CD8-positive, alpha-beta memory T cell (primary cell): ENCODE data around the gene OGA. TPM values are rescaled to one million over a fixed set of nuclear protein-coding genes. Genes with fewer than 3 reads are reported as not detected.

Experiments
- CTCF ChIA-PET: fragments of 350-600 bp; sonication (Branson Sonifier 250); formaldehyde crosslinking; loops from one replicate; lab custom pipeline; 2021; ENCODE audit warnings: antibody characterized with exemption; lab: Charles Lee
- POLR2A ChIA-PET: fragments of 350-600 bp; sonication (Branson Sonifier 250); formaldehyde crosslinking; loops from one replicate; lab custom pipeline; 2021; ENCODE audit warnings: antibody characterized with exemption; lab: Charles Lee
- DNase-seq, 5 donors: peaks; one replicate each; pipeline versions ENCODE4 v3.0.0 to v3.0.0-alpha.2; 2020 to 2022; ENCODE audit warnings: mixed read lengths in 1 of 5
- H3K27ac ChIP-seq: one replicate; pipeline ENCODE4 v1.7.0; 2013; ENCODE audit warnings: low read depth, mild to moderate bottlenecking, low read length, moderate library complexity
- H3K27me3 ChIP-seq: 2 replicates; pipeline ENCODE4 v1.7.0; 2013; ENCODE audit warnings: low read length, mild to moderate bottlenecking; ENCODE audit not compliant: insufficient read depth, poor library complexity, severe bottlenecking
- H3K36me3 ChIP-seq: 2 replicates; pipeline ENCODE4 v1.7.0; 2013; ENCODE audit warnings: mild to moderate bottlenecking, low read length, moderate library complexity; ENCODE audit not compliant: insufficient read depth
- H3K4me1 ChIP-seq: 2 replicates; pipeline ENCODE4 v1.7.0; 2013; ENCODE audit warnings: mild to moderate bottlenecking, low read length, moderate library complexity; ENCODE audit not compliant: insufficient read depth
- H3K4me3 ChIP-seq: 2 replicates; pipeline ENCODE4 v1.7.0; 2013; ENCODE audit warnings: mild to moderate bottlenecking, low read length
- H3K9me3 ChIP-seq: 2 replicates; pipeline ENCODE4 v1.7.0; 2013; ENCODE audit warnings: mild to moderate bottlenecking, low read length
- H3K27ac Mint-ChIP-seq, 8 donors: one replicate each; pipeline ENCODE4 v1.8.0; 2020 to 2021; ENCODE audit warnings: mixed read lengths in 8 of 8, mild to moderate bottlenecking in 6 of 8, inconsistent platforms in 3 of 8, moderate library complexity in 3 of 8
- H3K27me3 Mint-ChIP-seq, 2 donors: one replicate each; pipeline ENCODE4 v1.8.0; 2020 to 2021; ENCODE audit warnings: mixed read lengths in 2 of 2, mild to moderate bottlenecking in 1 of 2, moderate library complexity in 1 of 2
- H3K36me3 Mint-ChIP-seq, 3 donors: one replicate each; pipeline ENCODE4 v1.8.0; 2020 to 2021; ENCODE audit warnings: mixed read lengths in 3 of 3, inconsistent platforms in 1 of 3, mild to moderate bottlenecking in 1 of 3
- H3K4me1 Mint-ChIP-seq, 3 donors: one replicate each; pipeline ENCODE4 v1.8.0; 2020 to 2021; ENCODE audit warnings: mixed read lengths in 3 of 3, inconsistent platforms in 1 of 3, mild to moderate bottlenecking in 1 of 3
- H3K4me3 Mint-ChIP-seq, 7 donors: one replicate each; pipeline ENCODE4 v1.8.0; 2020 to 2021; ENCODE audit warnings: mixed read lengths in 7 of 7, mild to moderate bottlenecking in 6 of 7, moderate library complexity in 4 of 7, inconsistent platforms in 2 of 7
- H3K9me3 Mint-ChIP-seq, 5 donors: one replicate each; pipeline ENCODE4 v1.8.0; 2020 to 2022; ENCODE audit warnings: mixed read lengths in 5 of 5, mild to moderate bottlenecking in 3 of 5, moderate library complexity in 2 of 5, inconsistent platforms in 1 of 5
- polyA plus RNA-seq: library from polyadenylated mRNA; unstranded; fragments of 300-500 nt; fragmentation: Illumina TruSeq; gene quantifications from one replicate; pipeline ENCODE4 v1.2.3, GENCODE V29; 2021
- total RNA-seq, 2 experiments: library from RNA; stranded (reverse); gene quantifications; one replicate each; pipeline ENCODE4 v1.2.3, GENCODE V29; 2021

Gene OGA
- 100 to 1,000 TPM in 1 of 2 experiments, 10 to 100 TPM in 1; 95.8 to 109 TPM for total RNA-seq
- polyA plus RNA-seq, result 45.7 TPM

DNA sequence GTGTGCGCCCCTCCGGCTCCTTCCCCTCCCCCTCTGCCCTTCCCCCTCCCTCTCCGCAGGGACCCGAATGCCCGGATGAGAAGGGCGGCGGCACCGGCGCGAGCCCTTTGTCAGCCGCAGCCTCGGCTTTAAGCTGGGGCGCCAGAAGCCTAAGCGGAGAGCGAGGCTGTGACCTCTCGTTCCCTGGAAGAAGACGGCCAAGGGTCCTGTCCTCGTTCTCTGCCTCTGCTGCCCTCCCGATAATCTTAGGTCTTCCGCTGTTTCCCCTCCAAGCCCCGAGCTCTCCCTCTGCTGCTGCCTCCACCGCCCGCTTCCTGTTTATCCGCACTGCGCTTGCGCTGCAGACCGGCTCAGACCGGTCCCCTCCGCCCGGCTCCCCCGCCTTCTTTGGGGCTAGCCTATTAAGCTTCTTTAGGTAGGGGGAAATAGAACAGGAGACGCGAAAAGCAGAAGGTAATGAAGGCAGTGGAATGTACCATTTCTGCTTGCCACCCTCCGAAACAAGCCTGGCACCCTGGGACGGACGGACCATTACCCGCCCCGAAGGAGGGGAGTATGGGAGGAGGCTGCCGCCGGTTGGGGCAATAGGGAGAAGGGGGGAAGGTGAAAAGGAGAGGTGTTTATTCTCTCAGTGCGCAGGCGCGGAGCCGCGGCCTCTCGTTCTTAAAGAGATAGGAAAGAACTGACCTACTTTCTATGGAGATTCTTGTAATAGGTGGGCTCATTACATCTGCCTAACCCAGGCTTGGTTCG, at the start of gene OGA:
Gene OGA (minus strand): TSS at position 326 of the 753 bp plus-strand sequence. CDS start 422 bp downstream, outside the sequence.
- DNase-seq, result peak; percentile 96 to 100 (median 99)
- Histone ChIP-seq H3K9me3 (no peaks in the 10 kb centered on the region), H3K27ac (peak within 1 kb of the TSS; percentile 79), H3K4me3 (peak within 1 kb of the TSS; percentile 79), H3K27me3 (no peaks in the 10 kb centered on the region), H3K36me3 (peaks cover 2% of the 10 kb centered on the region), H3K4me1 (peaks cover 30% of the 10 kb centered on the region)
- H3K4me1 Mint-ChIP-seq, result peaks cover 42 to 49% (median 45%) of the 10 kb centered on the region in 3 donors
- POLR2A ChIA-PET, result interaction anchor here (0.9 to 3.0 kb wide), 10 partner anchors 11 to 334 kb away, joined by 3 to 39 read pairs (median 4); partner anchors contain the start of genes ARMH3, NOLC1, NPM3 and PPRC1
- peak within 1 kb of the TSS; percentile 92 to 100 (median 97) for H3K4me3 Mint-ChIP-seq
- H3K36me3 Mint-ChIP-seq, result peaks cover 0 to 42% (median 10%) of the 10 kb centered on the region in 3 donors
- H3K27ac Mint-ChIP-seq, result peak within 1 kb of the TSS; percentile 90 to 99 (median 97)
- no peaks in the 10 kb centered on the region for H3K9me3 Mint-ChIP-seq
- peaks cover 0 to 4% of the 10 kb centered on the region in 2 donors for H3K27me3 Mint-ChIP-seq
- CTCF ChIA-PET, result interaction anchor here (0.9 to 10.0 kb wide), 13 partner anchors 10 to 254 kb away, joined by 3 to 77 read pairs (median 4); no protein-coding TSS in a partner anchor

DNA sequence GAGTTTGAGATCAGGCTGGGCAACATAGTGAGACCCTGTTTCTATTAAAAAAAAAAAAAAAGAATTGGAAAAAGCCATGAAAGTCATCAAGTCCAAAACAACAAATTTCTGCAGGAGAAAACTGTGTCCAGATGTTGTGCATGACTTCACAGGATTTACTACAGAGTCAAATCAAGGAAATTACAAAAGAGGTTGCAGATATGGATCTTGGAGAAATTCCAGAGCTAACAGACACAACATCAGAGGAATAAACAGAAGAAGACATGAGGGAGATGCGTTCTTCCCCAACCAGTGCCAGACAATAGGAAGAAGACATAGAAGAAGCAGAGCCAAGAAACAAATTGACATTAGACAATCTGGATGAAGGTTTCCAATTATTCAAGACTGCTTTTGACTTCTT, 49.7 kb upstream of the OGA start:
- POLR2A ChIA-PET, result no interaction called here
- DNase-seq, result no peak
- Mint-ChIP-seq H3K27ac (peak overlapping the region in 1 of 8 donors; percentile 52), H3K4me1 (peaks cover 0 to 6% (median 2%) of the 10 kb centered on the region in 3 donors), H3K27me3 (peaks cover 0 to 2% of the 10 kb centered on the region in 2 donors), H3K9me3 (no peaks in the 10 kb centered on the region), H3K4me3 (no peak overlapping the region), H3K36me3 (peaks cover 0 to 24% (median 11%) of the 10 kb centered on the region in 3 donors)
- Histone ChIP-seq H3K4me1 (no peaks in the 10 kb centered on the region), H3K36me3 (no peaks in the 10 kb centered on the region), H3K4me3 (no peak overlapping the region), H3K27ac (no peak overlapping the region), H3K9me3 (no peaks in the 10 kb centered on the region), H3K27me3 (no peaks in the 10 kb centered on the region)
- CTCF ChIA-PET, result no interaction called here

DNA sequence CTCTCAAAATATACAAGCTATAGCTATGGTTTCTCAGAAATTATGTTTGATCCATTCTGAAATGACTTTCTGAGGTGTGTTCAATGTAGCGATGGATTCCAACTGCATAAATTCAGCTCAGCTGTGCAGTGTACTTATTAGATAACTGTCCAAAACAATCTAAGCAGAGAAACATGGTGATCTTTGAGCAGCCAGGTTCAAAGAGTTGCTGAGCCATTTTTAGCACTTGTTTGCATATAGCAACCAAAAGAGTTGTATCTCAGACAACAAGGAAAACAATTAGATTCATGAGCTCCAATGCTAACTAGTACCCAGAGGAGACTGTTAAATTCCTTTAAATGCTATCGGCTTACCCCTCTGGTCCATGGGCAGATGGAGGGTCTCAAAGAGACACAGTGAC, 41.3 kb upstream of the OGA start:
- Mint-ChIP-seq H3K4me1 (peaks cover 10 to 23% (median 20%) of the 10 kb centered on the region in 3 donors), H3K36me3 (peaks cover 18 to 34% (median 31%) of the 10 kb centered on the region in 3 donors), H3K27ac (peak overlapping the region in 1 of 8 donors; percentile 52), H3K9me3 (peaks cover 8 to 13% (median 11%) of the 10 kb centered on the region in 5 donors), H3K4me3 (no peak overlapping the region), H3K27me3 (no peaks in the 10 kb centered on the region)
- Histone ChIP-seq H3K27ac (no peak overlapping the region), H3K9me3 (no peaks in the 10 kb centered on the region), H3K4me1 (no peaks in the 10 kb centered on the region), H3K27me3 (no peaks in the 10 kb centered on the region), H3K4me3 (no peak overlapping the region), H3K36me3 (no peaks in the 10 kb centered on the region)
- ChIA-PET CTCF (interaction anchor here (2.0 to 2.4 kb wide), 2 partner anchors 19 to 31 kb away, joined by 4 to 13 read pairs; no protein-coding TSS in a partner anchor), POLR2A (no interaction called here)
- DNase-seq, result no peak

DNA sequence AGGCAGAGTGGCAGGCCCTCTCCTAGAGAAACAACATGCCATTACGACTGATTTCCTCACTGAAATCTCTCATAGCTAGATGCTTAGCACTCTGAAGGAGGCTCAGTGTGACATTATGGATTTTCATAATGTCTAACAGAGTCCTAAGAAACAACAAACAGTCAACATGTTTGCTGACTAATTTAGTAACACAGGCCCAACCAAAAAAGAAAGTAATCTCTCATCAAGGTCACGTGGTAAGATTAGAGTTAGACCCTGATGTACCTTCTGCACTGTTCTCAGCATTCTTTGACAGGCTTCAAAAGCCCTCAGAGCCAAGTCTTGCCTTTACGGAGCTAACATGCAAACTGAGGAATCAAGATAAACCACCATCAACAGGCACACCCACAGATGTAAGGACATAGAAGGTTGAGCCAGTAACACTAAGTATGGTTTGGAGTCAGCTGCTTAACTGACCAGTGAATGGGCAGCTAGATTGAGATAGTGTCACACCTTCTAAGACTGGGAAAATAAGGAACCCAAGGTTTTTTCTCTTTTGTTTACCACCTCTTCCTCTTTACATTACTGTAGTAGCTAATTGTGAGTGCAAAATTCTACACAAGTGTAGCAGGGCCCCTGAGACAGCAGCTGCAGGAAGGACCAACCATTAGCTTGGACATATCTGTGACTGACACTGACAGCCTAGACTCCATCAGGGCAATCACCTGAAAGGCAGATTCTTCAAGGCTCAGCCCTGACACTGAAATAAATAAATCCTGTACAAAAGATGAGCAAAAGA, 40.7 kb upstream of the OGA start:
- Histone ChIP-seq H3K36me3 (no peaks in the 10 kb centered on the region), H3K9me3 (no peaks in the 10 kb centered on the region), H3K27me3 (no peaks in the 10 kb centered on the region), H3K4me3 (no peak overlapping the region), H3K4me1 (no peaks in the 10 kb centered on the region), H3K27ac (no peak overlapping the region)
- no peaks in the 10 kb centered on the region for H3K27me3 Mint-ChIP-seq
- peak overlapping the region; percentile 4 to 85 (median 69) for H3K27ac Mint-ChIP-seq
- ChIA-PET POLR2A (no interaction called here), CTCF (interaction anchor here (1.1 to 2.4 kb wide), 3 partner anchors 15 to 31 kb away, joined by 4 to 13 read pairs (median 4); partner anchors contain the start of gene KCNIP2)
- peak overlapping the region in 5 of 7 donors; percentile 5 to 75 (median 53) for H3K4me3 Mint-ChIP-seq
- DNase-seq, result no peak
- peaks cover 8 to 13% (median 11%) of the 10 kb centered on the region in 5 donors for H3K9me3 Mint-ChIP-seq
- H3K4me1 Mint-ChIP-seq, result peaks cover 9 to 20% (median 20%) of the 10 kb centered on the region in 3 donors
- H3K36me3 Mint-ChIP-seq, result peaks cover 15 to 31% (median 27%) of the 10 kb centered on the region in 3 donors

DNA sequence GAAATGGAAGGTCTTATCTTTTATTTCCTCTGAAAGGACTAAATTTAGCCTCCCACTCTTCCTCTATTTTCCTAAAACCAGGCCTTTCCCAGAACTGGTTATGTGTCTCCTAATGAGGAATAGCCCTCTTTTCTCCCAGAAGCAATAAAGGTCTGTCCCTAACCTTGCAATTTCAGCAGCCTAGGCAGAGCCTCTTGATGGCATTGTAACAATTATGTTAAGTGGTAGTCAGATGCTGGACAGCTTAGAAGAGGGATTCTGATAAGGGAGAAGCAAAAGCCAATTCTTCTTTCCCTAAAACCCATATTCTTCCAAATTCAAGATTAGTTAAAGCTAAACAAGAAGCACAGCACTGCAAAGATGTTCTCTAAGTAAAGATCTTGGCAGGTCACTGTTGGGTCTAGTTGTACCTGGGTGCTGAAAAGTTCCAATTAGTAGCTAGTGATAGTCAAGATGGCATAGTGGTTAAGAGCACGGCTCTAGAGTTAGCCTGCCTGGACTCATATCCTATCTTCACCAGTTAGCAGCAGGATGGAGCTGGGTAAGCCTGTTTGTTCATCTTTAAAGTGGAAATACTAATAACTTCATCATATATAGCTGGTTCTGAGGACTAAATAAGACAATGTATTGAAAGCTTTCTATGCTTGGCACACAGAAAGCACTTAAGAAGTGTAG, 39.7 kb upstream of the OGA start:
- peaks cover 8 to 13% (median 11%) of the 10 kb centered on the region in 5 donors for H3K9me3 Mint-ChIP-seq
- H3K36me3 Mint-ChIP-seq, result peaks cover 15 to 31% (median 27%) of the 10 kb centered on the region in 3 donors
- no peaks in the 10 kb centered on the region for H3K27me3 ChIP-seq
- no peak overlapping the region for H3K4me3 ChIP-seq
- no peaks in the 10 kb centered on the region for H3K4me1 ChIP-seq
- H3K4me1 Mint-ChIP-seq, result peaks cover 8 to 20% (median 20%) of the 10 kb centered on the region in 3 donors
- peak overlapping the region in 2 of 8 donors; percentile 62 to 85 for H3K27ac Mint-ChIP-seq
- no peaks in the 10 kb centered on the region for H3K9me3 ChIP-seq
- no peak for DNase-seq
- CTCF ChIA-PET, result interaction anchor here (1.1 to 2.4 kb wide), 3 partner anchors 14 to 32 kb away, joined by 4 to 13 read pairs (median 4); partner anchors contain the start of gene KCNIP2
- peak overlapping the region in 1 of 7 donors; percentile 68 for H3K4me3 Mint-ChIP-seq
- H3K27ac ChIP-seq, result no peak overlapping the region
- POLR2A ChIA-PET, result no interaction called here
- no peaks in the 10 kb centered on the region for H3K27me3 Mint-ChIP-seq
- no peaks in the 10 kb centered on the region for H3K36me3 ChIP-seq

DNA sequence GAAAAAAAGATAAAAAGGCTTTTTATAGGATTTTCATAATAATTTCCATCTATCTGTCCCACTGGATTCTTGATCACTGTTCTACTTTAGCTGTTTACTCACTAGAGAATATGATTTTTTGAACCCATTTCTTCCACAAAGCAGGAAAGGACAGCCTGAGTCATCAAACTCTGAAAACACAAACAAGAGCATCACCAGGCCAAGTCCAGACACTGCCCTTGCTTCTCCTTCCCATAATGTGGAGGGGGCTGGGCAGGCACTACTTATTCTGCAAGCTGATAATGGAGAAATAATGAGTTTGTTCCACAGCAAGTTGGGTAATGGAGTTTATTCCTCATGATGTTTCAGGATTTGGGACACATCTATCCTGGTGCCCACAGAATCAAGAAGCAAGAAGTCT, 38.4 kb upstream of the OGA start:
- Histone ChIP-seq H3K9me3 (no peaks in the 10 kb centered on the region), H3K36me3 (no peaks in the 10 kb centered on the region), H3K4me1 (no peaks in the 10 kb centered on the region), H3K27ac (no peak overlapping the region), H3K27me3 (no peaks in the 10 kb centered on the region), H3K4me3 (no peak overlapping the region)
- DNase-seq, result no peak
- H3K36me3 Mint-ChIP-seq, result peaks cover 12 to 26% (median 24%) of the 10 kb centered on the region in 3 donors
- H3K27me3 Mint-ChIP-seq, result no peaks in the 10 kb centered on the region
- H3K4me1 Mint-ChIP-seq, result peaks cover 8 to 20% (median 20%) of the 10 kb centered on the region in 3 donors
- CTCF ChIA-PET, result interaction anchor here (1.5 kb wide), 1 partner anchor 13 kb away, joined by 5 read pairs; the partner anchor contains the start of gene KCNIP2
- peaks cover 8 to 13% (median 10%) of the 10 kb centered on the region in 5 donors for H3K9me3 Mint-ChIP-seq
- no peak overlapping the region for H3K27ac Mint-ChIP-seq
- no peak overlapping the region for H3K4me3 Mint-ChIP-seq
- POLR2A ChIA-PET, result no interaction called here

DNA sequence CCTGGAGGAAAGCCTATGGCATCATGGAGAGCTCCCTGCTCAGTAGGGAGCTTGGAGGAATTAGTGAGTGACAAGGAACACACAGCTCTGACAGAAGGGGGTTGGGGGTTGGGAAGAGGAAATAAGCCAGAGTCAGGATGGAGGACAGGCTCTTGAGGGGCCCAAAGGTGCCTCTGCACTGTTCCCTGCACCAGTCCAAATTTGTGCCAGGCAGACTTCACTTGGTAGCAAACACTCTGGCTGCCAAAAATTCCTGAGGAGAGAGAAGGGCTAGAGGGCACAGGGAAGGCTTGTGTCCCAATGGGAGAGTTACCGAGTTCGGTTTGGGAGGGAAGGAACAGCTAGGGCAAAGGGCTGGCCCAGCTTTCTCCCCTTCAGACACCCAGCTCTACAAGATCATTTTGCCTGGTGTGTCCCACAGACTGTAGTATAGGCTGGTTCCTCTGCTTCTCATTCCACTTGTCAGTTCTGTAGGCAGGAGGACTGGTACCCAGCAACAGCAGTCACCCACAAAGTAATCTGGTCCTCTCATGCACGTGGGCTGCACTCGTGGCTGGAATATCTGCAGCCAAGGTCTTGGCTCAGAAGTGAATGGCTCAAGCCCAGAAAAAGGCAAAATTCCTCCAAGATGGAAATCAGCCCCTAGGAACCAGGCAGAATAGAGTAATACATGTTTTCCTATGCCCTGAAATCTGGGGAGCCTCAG, 33.3 kb upstream of the OGA start:
- Histone ChIP-seq H3K9me3 (no peaks in the 10 kb centered on the region), H3K36me3 (no peaks in the 10 kb centered on the region), H3K4me3 (no peak overlapping the region), H3K27ac (no peak overlapping the region), H3K4me1 (no peaks in the 10 kb centered on the region), H3K27me3 (no peaks in the 10 kb centered on the region)
- ChIA-PET POLR2A (no interaction called here), CTCF (interaction anchor here (0.8 to 1.8 kb wide), 2 partner anchors 11 to 14 kb away, joined by 3 to 14 read pairs; no protein-coding TSS in a partner anchor)
- Mint-ChIP-seq H3K27me3 (peaks cover 0 to 1% of the 10 kb centered on the region in 2 donors), H3K36me3 (peaks cover 17 to 44% (median 22%) of the 10 kb centered on the region in 3 donors), H3K4me1 (no peaks in the 10 kb centered on the region), H3K4me3 (no peak overlapping the region), H3K27ac (peak overlapping the region in 1 of 8 donors; percentile 72), H3K9me3 (no peaks in the 10 kb centered on the region)
- DNase-seq, result no peak
